Caco-2 (cell line): ENCODE measurements around the gene OSBPL6. TPM values are rescaled to one million over a fixed set of nuclear protein-coding genes. Genes with fewer than 3 reads are reported as not detected.
"Not testable (repeated sequence)": the region's sequence is repeated elsewhere in the genome, so short reads cannot be mapped to it uniquely, and the experiment has no call there.

Source experiments
- BruUV-seq: library from RNA; stranded (reverse); fragments of 400-500 nt; replicated peaks from 2 replicates; lab custom pipeline; 2021; lab: Mats Ljungman, UMichigan
- CTCF ChIA-PET: fragments of 300-600 bp; sonication (Branson Sonifier 250); formaldehyde crosslinking; loops from one replicate; lab custom pipeline; 2022; ENCODE audit warnings: antibody characterized with exemption; lab: Charles Lee
- POLR2A ChIA-PET: fragments of 300-600 bp; sonication (Branson Sonifier 250); formaldehyde crosslinking; loops from one replicate; lab custom pipeline; 2022; ENCODE audit warnings: antibody characterized with exemption; lab: Charles Lee
- DNase-seq, 2 experiments: peaks; one replicate each; pipeline versions ENCODE4 v3.0.0 to v3.0.0-alpha.2; 2020 to 2022
- H3K27me3 ChIP-seq: replicated peaks from 2 replicates; pipeline ENCODE4 v1.6.0; 2011; ENCODE audit warnings: low read length; ENCODE audit not compliant: control insufficient read depth, insufficient read depth
- H3K36me3 ChIP-seq: 2 replicates; pipeline ENCODE4 v1.5.1; 2011; ENCODE audit warnings: low read length; ENCODE audit not compliant: control insufficient read depth, insufficient read depth
- H3K4me1 ChIP-seq: fragments of 250-450 bp; sonication (Bioruptor Pico); 2 replicates; pipeline ENCODE4 v1.5.1; 2020; ENCODE audit warnings: mild to moderate bottlenecking
- H3K4me3 ChIP-seq: 2 replicates; pipeline ENCODE4 v1.5.1; 2011; ENCODE audit warnings: low read depth, mild to moderate bottlenecking, control low read depth, low read length
- H3K9me3 ChIP-seq: fragments of 250-450 bp; sonication (Bioruptor Pico); 2 replicates; pipeline ENCODE4 v1.5.1; 2020; ENCODE audit warnings: mild to moderate bottlenecking, moderate library complexity
- H3K27ac Mint-ChIP-seq: one replicate; pipeline ENCODE4 v1.8.0; 2022; ENCODE audit warnings: mixed read lengths; ENCODE audit not compliant: unreplicated experiment
- H3K27me3 Mint-ChIP-seq: one replicate; pipeline ENCODE4 v1.8.0; 2022; ENCODE audit warnings: mixed read lengths; ENCODE audit not compliant: insufficient read depth, unreplicated experiment
- H3K36me3 Mint-ChIP-seq: one replicate; pipeline ENCODE4 v1.8.0; 2022; ENCODE audit warnings: mild to moderate bottlenecking, mixed read lengths; ENCODE audit not compliant: insufficient read depth, unreplicated experiment
- H3K4me1 Mint-ChIP-seq: one replicate; pipeline ENCODE4 v1.8.0; 2022; ENCODE audit warnings: low read depth, mixed read lengths; ENCODE audit not compliant: unreplicated experiment
- H3K4me3 Mint-ChIP-seq: one replicate; pipeline ENCODE4 v1.8.0; 2022; ENCODE audit warnings: mild to moderate bottlenecking, moderate library complexity, mixed read lengths; ENCODE audit not compliant: unreplicated experiment
- H3K9me3 Mint-ChIP-seq: one replicate; pipeline ENCODE4 v1.8.0; 2022; ENCODE audit warnings: mixed read lengths; ENCODE audit not compliant: unreplicated experiment
- CTCF ChIP-seq, 2 experiments: fragments of 200-600 bp in 1 of 2; IDR thresholded peaks; 1 replicate in 1 of 2; 2 replicates in 1 of 2; pipeline versions ENCODE4 v1.5.1 to v1.8.0; 2011 to 2022; ENCODE audit warnings: antibody characterized with exemption in 1 of 2, control low read depth in 1 of 2, inconsistent platforms in 1 of 2, low read depth in 1 of 2, low read length in 1 of 2, mild to moderate bottlenecking in 1 of 2, moderate library complexity in 1 of 2; ENCODE audit not compliant: insufficient read depth in 1 of 2, severe bottlenecking in 1 of 2, unreplicated experiment in 1 of 2
- intact Hi-C: fragments of 100-400 bp; cut with micrococcal nuclease; formaldehyde crosslinking; loops from one replicate; pipeline ENCODE4 v1.10.0; 2022; ENCODE audit not compliant: unreplicated experiment
- total RNA-seq: library from RNA; stranded (reverse); gene quantifications from 2 replicates; pipeline ENCODE4 v1.2.3, GENCODE V29; 2022

Gene OSBPL6
- total RNA-seq, 1 experiment from 2014 or later, result 1.5 TPM

DNA sequence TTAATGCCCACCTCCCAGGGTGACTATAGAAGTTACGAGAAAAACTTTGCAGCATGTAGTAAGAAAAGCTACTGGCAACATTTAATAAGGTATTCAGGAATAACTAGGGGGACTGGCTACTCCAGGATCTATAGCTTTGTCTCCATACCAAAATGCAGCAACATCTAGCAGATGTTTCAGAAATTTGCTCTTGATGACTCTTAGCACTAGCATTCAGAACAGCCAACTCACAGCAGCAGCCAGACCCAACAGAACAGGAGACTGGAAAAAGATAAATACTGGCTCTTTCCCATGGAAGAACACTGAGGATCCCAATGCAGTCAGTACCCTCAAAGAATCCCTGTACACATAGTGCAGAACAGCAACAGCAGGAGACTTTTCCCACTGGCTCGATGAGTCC lies 151.6 kb downstream of the OSBPL6 start:
- BruUV-seq, result no TSS peak
- no peaks in the 10 kb centered on the region for H3K36me3 ChIP-seq
- Mint-ChIP-seq H3K36me3 (no peaks in the 10 kb centered on the region), H3K9me3 (peaks cover 4% of the 10 kb centered on the region), H3K4me1 (peaks cover 20% of the 10 kb centered on the region), H3K4me3 (no peak overlapping the region), H3K27ac (no peak overlapping the region), H3K27me3 (no peaks in the 10 kb centered on the region)
- TF ChIP-seq CTCF (IDR thresholded peaks at IDR 0.05; ENCODE audit: insufficient read depth in 1 of 2, low read depth in 1 of 2, low read length in 1 of 2, severe bottlenecking in 1 of 2, unreplicated experiment in 1 of 2), result no peak
- intact Hi-C loops, result no loop called here
- H3K4me1 ChIP-seq, result peaks cover 28% of the 10 kb centered on the region
- no peak overlapping the region for H3K4me3 ChIP-seq
- H3K9me3 ChIP-seq, result no peaks in the 10 kb centered on the region
- H3K27me3 ChIP-seq, result no peaks in the 10 kb centered on the region
- POLR2A ChIA-PET, result no interaction called here
- CTCF ChIA-PET, result no interaction called here
- DNase-seq, result no peak

GRCh38 chr2:178350051-178350450 lies 155.7 kb downstream of the OSBPL6 start:
- Histone ChIP-seq H3K4me1 (peaks cover 30% of the 10 kb centered on the region), H3K4me3 (no peak overlapping the region), H3K9me3 (no peaks in the 10 kb centered on the region), H3K36me3 (no peaks in the 10 kb centered on the region), H3K27me3 (no peaks in the 10 kb centered on the region)
- Mint-ChIP-seq H3K27me3 (no peaks in the 10 kb centered on the region), H3K4me3 (no peak overlapping the region), H3K27ac (no peak overlapping the region), H3K4me1 (peaks cover 20% of the 10 kb centered on the region), H3K36me3 (no peaks in the 10 kb centered on the region), H3K9me3 (peaks cover 25% of the 10 kb centered on the region)
- DNase-seq, result no peak
- CTCF ChIA-PET, result no interaction called here
- POLR2A ChIA-PET, result no interaction called here
- no TSS peak for BruUV-seq
- intact Hi-C loops, result no loop called here
- TF ChIP-seq CTCF (IDR thresholded peaks at IDR 0.05; ENCODE audit: insufficient read depth in 1 of 2, low read depth in 1 of 2, low read length in 1 of 2, severe bottlenecking in 1 of 2, unreplicated experiment in 1 of 2), result no peak

DNA sequence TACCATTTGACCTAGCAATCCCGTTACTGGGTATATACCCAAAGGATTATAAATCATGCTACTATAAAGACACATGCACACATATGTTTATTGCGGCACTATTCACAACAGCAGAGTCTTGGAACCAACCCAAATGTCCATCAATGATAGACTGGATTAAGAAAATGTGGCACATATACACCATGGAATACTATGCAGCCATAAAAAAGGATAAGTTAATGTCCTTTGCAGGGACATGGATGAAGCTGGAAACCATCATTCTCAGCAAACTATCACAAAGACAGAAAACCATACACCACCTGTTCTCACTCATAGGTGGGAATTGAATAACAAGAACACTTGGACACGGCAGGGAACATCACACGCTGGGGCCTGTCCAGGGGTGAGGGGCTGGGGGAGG lies 163.4 kb downstream of the OSBPL6 start:
- H3K27ac Mint-ChIP-seq, DNase-seq, H3K36me3 Mint-ChIP-seq, H3K27me3 Mint-ChIP-seq, H3K4me1 Mint-ChIP-seq, H3K4me3 ChIP-seq, CTCF ChIA-PET, H3K4me3 Mint-ChIP-seq, POLR2A ChIA-PET, H3K4me1 ChIP-seq, H3K9me3 ChIP-seq, BruUV-seq, H3K27me3 ChIP-seq, intact Hi-C loops, H3K36me3 ChIP-seq: not testable (repeated sequence)
- peaks cover 32% of the 10 kb centered on the region for H3K9me3 Mint-ChIP-seq
